B cell (primary cell): ENCODE data around the gene LSM10. TPM values are rescaled to one million over a fixed set of nuclear protein-coding genes. Genes with fewer than 3 reads are reported as not detected.

Experiments
- ATAC-seq: fragments of 200-7000 bp; cut with Tn5 transposase; one replicate; pipeline ENCODE4 v1.10.0; 2021; ENCODE audit warnings: low read depth, mild to moderate bottlenecking, moderate number of reproducible peaks, moderate library complexity
- CTCF ChIA-PET: fragments of 350-600 bp; sonication (Branson Sonifier 250); formaldehyde crosslinking; loops from one replicate; lab custom pipeline; 2021; ENCODE audit warnings: antibody characterized with exemption, inconsistent platforms; lab: Charles Lee
- POLR2A ChIA-PET: fragments of 350-600 bp; sonication (Branson Sonifier 250); formaldehyde crosslinking; loops from one replicate; lab custom pipeline; 2021; ENCODE audit warnings: antibody characterized with exemption; lab: Charles Lee
- DNase-seq: peaks from one replicate; pipeline ENCODE4 v3.0.0; 2013
- H2AFZ ChIP-seq: 2 replicates; pipeline ENCODE4 v1.6.1; 2012; ENCODE audit warnings: mild to moderate bottlenecking, low read depth, low read length; ENCODE audit not compliant: insufficient read depth, poor library complexity, severe bottlenecking
- H3K27ac ChIP-seq, 2 donors: 1 replicate in 1 of 2; 2 replicates in 1 of 2; pipeline ENCODE4 v1.5.1; 2012 to 2013; ENCODE audit warnings: low read length in 2 of 2, mild to moderate bottlenecking in 2 of 2, moderate library complexity in 1 of 2
- H3K27me3 ChIP-seq, 4 experiments: fragments of 200-600 bp in 1 of 4; sonication (generic) in 1 of 4; replicated peaks in 1 of 4; 1 replicate in 2 of 4; 2 replicates in 2 of 4; pipeline versions ENCODE4 v1.6.1 to v1.7.0; 2013 to 2016; ENCODE audit warnings: low read length in 3 of 4, mild to moderate bottlenecking in 2 of 4, mixed read lengths in 1 of 4, moderate library complexity in 1 of 4; ENCODE audit not compliant: insufficient read depth in 4 of 4, control insufficient read depth in 3 of 4; ENCODE audit errors: control extremely low read depth in 1 of 4
- H3K36me3 ChIP-seq, 2 experiments: replicated peaks in 1 of 2; 1 replicate in 1 of 2; 2 replicates in 1 of 2; pipeline versions ENCODE4 v1.6.1 to v1.7.1; 2013; ENCODE audit warnings: low read length in 1 of 2; ENCODE audit not compliant: insufficient read depth in 2 of 2, control insufficient read depth in 1 of 2; ENCODE audit errors: control extremely low read depth in 1 of 2, extremely low read depth in 1 of 2
- H3K4me1 ChIP-seq, 2 donors: fragments of 200-600 bp in 1 of 2; sonication (generic) in 1 of 2; 1 replicate in 1 of 2; 2 replicates in 1 of 2; pipeline versions ENCODE4 v1.5.1 to v1.6.1; 2013 to 2017; ENCODE audit warnings: low read length in 2 of 2; ENCODE audit not compliant: control insufficient read depth in 2 of 2, insufficient read depth in 2 of 2
- H3K4me2 ChIP-seq: replicated peaks from 2 replicates; pipeline ENCODE3; 2012; ENCODE audit warnings: mild to moderate bottlenecking, low read depth, low read length; ENCODE audit not compliant: poor library complexity, severe bottlenecking
- H3K4me3 ChIP-seq, 5 experiments: fragments of 200-600 bp in 1 of 5; sonication (generic) in 1 of 5; 1 replicate in 3 of 5; 2 replicates in 2 of 5; pipeline versions ENCODE4 v1.5.1 to v1.7.0; 2011 to 2016; ENCODE audit warnings: low read length in 4 of 5, mild to moderate bottlenecking in 4 of 5, low read depth in 2 of 5, control low read depth in 1 of 5, moderate library complexity in 1 of 5; ENCODE audit not compliant: insufficient read depth in 1 of 5; ENCODE audit errors: control extremely low read depth in 1 of 5, extremely low read depth in 1 of 5
- H3K79me2 ChIP-seq: fragments of 200-600 bp; sonication (generic); one replicate; pipeline ENCODE4 v1.6.0; 2016; ENCODE audit warnings: low read length; ENCODE audit not compliant: control insufficient read depth, insufficient read depth
- H3K9ac ChIP-seq: fragments of 200-600 bp; sonication (generic); 2 replicates; pipeline ENCODE4 v1.6.1; 2017; ENCODE audit warnings: mild to moderate bottlenecking, low read length, moderate library complexity
- H3K9me3 ChIP-seq, 3 donors: one replicate each; pipeline versions ENCODE4 v1.6.1 to v1.7.1; 2013; ENCODE audit warnings: low read length in 2 of 3; ENCODE audit not compliant: control insufficient read depth in 2 of 3, insufficient read depth in 1 of 3; ENCODE audit errors: control extremely low read depth in 1 of 3
- H4K20me1 ChIP-seq: 2 replicates; pipeline ENCODE4 v1.6.0; 2012; ENCODE audit warnings: mild to moderate bottlenecking, low read length; ENCODE audit not compliant: insufficient read depth, control insufficient read depth, poor library complexity, severe bottlenecking
- H3K27ac Mint-ChIP-seq: one replicate; pipeline ENCODE4 v1.8.0; 2021; ENCODE audit warnings: mixed read lengths
- H3K27me3 Mint-ChIP-seq: one replicate; pipeline ENCODE4 v1.8.0; 2021; ENCODE audit warnings: mixed read lengths
- H3K4me1 Mint-ChIP-seq: one replicate; pipeline ENCODE4 v1.8.0; 2021; ENCODE audit warnings: mixed read lengths
- H3K4me3 Mint-ChIP-seq: one replicate; pipeline ENCODE4 v1.8.0; 2021; ENCODE audit warnings: mixed read lengths
- H3K9me3 Mint-ChIP-seq: one replicate; pipeline ENCODE4 v1.8.0; 2022; ENCODE audit warnings: mixed read lengths; ENCODE audit not compliant: insufficient read depth
- EZH2 ChIP-seq: IDR thresholded peaks from 2 replicates; pipeline ENCODE4 v1.6.1; 2012; ENCODE audit warnings: borderline replicate concordance, low read depth, mild to moderate bottlenecking, moderate library complexity, low read length; ENCODE audit not compliant: insufficient read depth, poor library complexity, severe bottlenecking
- WGBS: methylation state at CpG from one replicate; pipeline ENCODE4 v1.1.5; 2013; ENCODE audit warnings: missing lambda C conversion rate; ENCODE audit not compliant: insufficient coverage; 5-methylcytosine and 5-hydroxymethylcytosine counted together
- intact Hi-C: fragments of 100-400 bp; cut with micrococcal nuclease; formaldehyde crosslinking; loops from one replicate; pipeline ENCODE4 v1.10.0; 2022
- polyA plus RNA-seq: library from polyadenylated mRNA; depleted of rRNA; stranded (reverse); fragments of >200 nt; gene quantifications from 2 replicates; pipeline ENCODE4 v1.2.3, GENCODE V29; 2012
- total RNA-seq, 2 donors: library from RNA; stranded (reverse); fragments of 120-200 nt in 1 of 2; gene quantifications; 1 replicate in 1 of 2; 2 replicates in 1 of 2; pipeline versions ENCODE4 v1.2.3 to v1.2.4, GENCODE V29; 2013 to 2022
- TF ChIP-seq, protein P1 (sequence below): fragments of 200-600 bp; IDR thresholded peaks from one replicate; pipeline ENCODE4 v1.8.0; 2022; ENCODE audit warnings: antibody characterized with exemption, mild to moderate bottlenecking

Gene LSM10
- total and polyA plus RNA-seq, 2 donors (not counting 1 experiment from before 2014, with no cell fraction given) = 73.5 to 136 TPM

DNA sequence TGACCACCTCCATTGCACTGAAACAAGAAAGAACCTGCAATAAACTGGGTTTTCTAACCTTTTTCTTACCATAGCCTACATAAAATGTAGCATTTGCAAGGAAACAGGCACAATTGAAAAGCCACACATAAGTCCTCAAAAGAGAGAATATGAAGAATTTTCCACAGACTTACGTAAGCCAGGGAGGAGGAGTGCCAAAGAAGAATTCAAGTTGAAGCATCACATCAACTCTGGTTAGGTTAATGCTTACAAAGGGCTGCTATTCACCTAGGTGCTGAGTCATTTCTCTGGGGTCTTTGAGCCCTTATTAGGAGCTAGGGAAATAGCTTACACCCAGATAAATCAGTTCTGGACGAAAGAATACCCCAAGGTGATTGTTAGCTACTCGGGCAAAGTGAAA lies 42.9 kb upstream of the LSM10 start:
- H3K79me2 ChIP-seq = no peaks in the 10 kb centered on the region
- H3K36me3 ChIP-seq = no peaks in the 10 kb centered on the region
- no peak for DNase-seq
- Mint-ChIP-seq H3K9me3 (no peaks in the 10 kb centered on the region), H3K27me3 (no peaks in the 10 kb centered on the region), H3K27ac (no peak overlapping the region), H3K4me3 (no peak overlapping the region), H3K4me1 (no peaks in the 10 kb centered on the region)
- ChIA-PET CTCF (no interaction called here), POLR2A (no interaction called here)
- WGBS = 96% methylated on average over 2 of the region's 3 CpGs
- no peaks in the 10 kb centered on the region for H3K4me1 ChIP-seq
- no peak overlapping the region for H3K4me2 ChIP-seq
- H4K20me1 ChIP-seq = no peaks in the 10 kb centered on the region
- no peak overlapping the region for H3K9ac ChIP-seq
- H3K27me3 ChIP-seq = peaks cover 0 to 3% (median 0%) of the 10 kb centered on the region in 4 experiments
- H3K27ac ChIP-seq = no peak overlapping the region
- intact Hi-C loops = no loop called here
- H3K9me3 ChIP-seq = no peaks in the 10 kb centered on the region
- H3K4me3 ChIP-seq = no peak overlapping the region
- no peak for TF ChIP-seq EZH2
- TF ChIP-seq, protein P1, sequence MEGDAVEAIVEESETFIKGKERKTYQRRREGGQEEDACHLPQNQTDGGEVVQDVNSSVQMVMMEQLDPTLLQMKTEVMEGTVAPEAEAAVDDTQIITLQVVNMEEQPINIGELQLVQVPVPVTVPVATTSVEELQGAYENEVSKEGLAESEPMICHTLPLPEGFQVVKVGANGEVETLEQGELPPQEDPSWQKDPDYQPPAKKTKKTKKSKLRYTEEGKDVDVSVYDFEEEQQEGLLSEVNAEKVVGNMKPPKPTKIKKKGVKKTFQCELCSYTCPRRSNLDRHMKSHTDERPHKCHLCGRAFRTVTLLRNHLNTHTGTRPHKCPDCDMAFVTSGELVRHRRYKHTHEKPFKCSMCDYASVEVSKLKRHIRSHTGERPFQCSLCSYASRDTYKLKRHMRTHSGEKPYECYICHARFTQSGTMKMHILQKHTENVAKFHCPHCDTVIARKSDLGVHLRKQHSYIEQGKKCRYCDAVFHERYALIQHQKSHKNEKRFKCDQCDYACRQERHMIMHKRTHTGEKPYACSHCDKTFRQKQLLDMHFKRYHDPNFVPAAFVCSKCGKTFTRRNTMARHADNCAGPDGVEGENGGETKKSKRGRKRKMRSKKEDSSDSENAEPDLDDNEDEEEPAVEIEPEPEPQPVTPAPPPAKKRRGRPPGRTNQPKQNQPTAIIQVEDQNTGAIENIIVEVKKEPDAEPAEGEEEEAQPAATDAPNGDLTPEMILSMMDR = no peak
- ATAC-seq = no peak
- no peak overlapping the region for H2AFZ ChIP-seq

- no peaks in the 10 kb centered on the region for H3K4me1 ChIP-seq
- H3K36me3 ChIP-seq = no peaks in the 10 kb centered on the region
- DNase-seq (no peak), ATAC-seq (no peak)
- no peaks in the 10 kb centered on the region for H3K79me2 ChIP-seq
- H3K9ac ChIP-seq = no peak overlapping the region
- no peaks in the 10 kb centered on the region for H3K9me3 ChIP-seq
- H3K4me3 ChIP-seq = no peak overlapping the region
- H3K27me3 Mint-ChIP-seq = no peaks in the 10 kb centered on the region
- H3K27ac ChIP-seq = no peak overlapping the region
- ChIA-PET CTCF (no interaction called here), POLR2A (no interaction called here)
- no peak overlapping the region for H3K4me2 ChIP-seq
- H2AFZ ChIP-seq = no peak overlapping the region
- H4K20me1 ChIP-seq = no peaks in the 10 kb centered on the region
- H3K27me3 ChIP-seq = peaks cover 0 to 3% (median 0%) of the 10 kb centered on the region in 4 experiments
- TF ChIP-seq EZH2 = no peak
- TF ChIP-seq, protein P1 = no peak
- WGBS = 100% methylated on average over 1 of the region's 3 CpGs
- no peaks in the 10 kb centered on the region for H3K4me1 Mint-ChIP-seq
- no peak overlapping the region for H3K4me3 Mint-ChIP-seq
- H3K9me3 Mint-ChIP-seq = no peaks in the 10 kb centered on the region
- H3K27ac Mint-ChIP-seq = no peak overlapping the region
- intact Hi-C loops = no loop called here
Measured at GRCh38 chr1:36440044-36440443, 42.3 kb upstream of the LSM10 start.
